Mesodermal cell (in vitro differentiated cells): ENCODE measurements around the gene MUC5B.

Source experiments
- H3K27ac ChIP-seq: 2 replicates; pipeline ENCODE4 v1.7.0; 2013; ENCODE audit warnings: mild to moderate bottlenecking, low read depth, low read length, moderate library complexity; ENCODE audit not compliant: severe bottlenecking
- H3K36me3 ChIP-seq: 2 replicates; pipeline ENCODE4 v1.7.1; 2013; ENCODE audit warnings: mild to moderate bottlenecking, low read length, moderate library complexity; ENCODE audit not compliant: control insufficient read depth, insufficient read depth
- H3K4me1 ChIP-seq: one replicate; pipeline ENCODE4 v1.7.1; 2013; ENCODE audit warnings: mild to moderate bottlenecking, low read length; ENCODE audit not compliant: insufficient read depth, control insufficient read depth, poor library complexity, severe bottlenecking
- H3K4me3 ChIP-seq: 2 replicates; pipeline ENCODE4 v1.7.0; 2013; ENCODE audit warnings: low read length, control low read depth, mild to moderate bottlenecking; ENCODE audit not compliant: insufficient read depth, poor library complexity, severe bottlenecking; ENCODE audit errors: extremely low read depth
- H3K9me3 ChIP-seq: 2 replicates; pipeline ENCODE4 v1.7.1; 2013; ENCODE audit warnings: mild to moderate bottlenecking, low read length, moderate library complexity; ENCODE audit not compliant: control insufficient read depth
- WGBS, 2 experiments: methylation state at CpG; one replicate each; pipeline ENCODE4 v1.1.5; 2013; ENCODE audit warnings: missing lambda C conversion rate in 2 of 2; ENCODE audit not compliant: insufficient coverage in 2 of 2; 5-methylcytosine and 5-hydroxymethylcytosine counted together

MUC5B gene

DNA sequence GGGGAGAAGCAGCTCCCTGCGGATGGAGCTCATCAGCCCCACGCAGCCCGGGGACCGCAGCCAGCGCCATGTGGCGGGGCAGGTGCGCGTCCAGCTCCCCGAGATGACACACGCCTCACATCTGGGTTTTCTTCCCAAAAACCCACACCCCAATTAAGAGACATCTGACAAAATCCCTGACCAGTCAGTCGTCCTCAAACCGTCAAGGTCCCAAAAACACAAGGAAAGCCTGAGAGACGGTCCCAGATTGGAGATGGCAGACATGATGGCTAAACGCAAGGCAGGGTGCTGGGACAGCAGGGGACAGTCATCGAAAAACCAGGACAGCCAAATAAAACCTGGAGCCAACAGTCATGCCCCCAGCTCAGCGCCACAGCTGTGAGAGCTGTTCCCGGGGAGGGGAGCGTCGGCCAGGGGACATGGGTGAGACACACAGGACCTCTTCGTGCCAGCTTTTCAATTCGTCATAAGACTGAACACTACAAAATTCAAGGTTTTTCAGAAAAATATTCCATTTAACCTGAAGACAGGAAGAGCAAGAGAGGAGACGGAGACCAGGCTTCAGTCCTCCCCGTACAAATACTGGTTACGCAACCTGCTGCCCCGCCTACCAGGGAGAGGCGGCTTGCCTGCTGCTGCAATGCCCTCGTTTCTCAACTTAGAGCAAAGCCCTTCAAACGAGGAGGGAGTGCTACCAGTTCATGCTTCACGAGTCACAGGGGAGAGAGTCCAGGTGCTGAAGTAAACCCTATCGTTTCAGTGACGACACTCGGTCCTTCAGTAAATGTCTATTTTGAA, 76.0 kb downstream of the MUC5B start:
- H3K9me3 ChIP-seq, result no peaks in the 10 kb centered on the region
- H3K4me3 ChIP-seq, result no peak overlapping the region
- H3K4me1 ChIP-seq, result peaks cover 8% of the 10 kb centered on the region
- 83 to 88% methylated on average over 14 to 28 of the region's 32 CpGs for WGBS, 2 experiments
- H3K36me3 ChIP-seq, result peaks cover 47% of the 10 kb centered on the region
- H3K27ac ChIP-seq, result no peak overlapping the region

DNA sequence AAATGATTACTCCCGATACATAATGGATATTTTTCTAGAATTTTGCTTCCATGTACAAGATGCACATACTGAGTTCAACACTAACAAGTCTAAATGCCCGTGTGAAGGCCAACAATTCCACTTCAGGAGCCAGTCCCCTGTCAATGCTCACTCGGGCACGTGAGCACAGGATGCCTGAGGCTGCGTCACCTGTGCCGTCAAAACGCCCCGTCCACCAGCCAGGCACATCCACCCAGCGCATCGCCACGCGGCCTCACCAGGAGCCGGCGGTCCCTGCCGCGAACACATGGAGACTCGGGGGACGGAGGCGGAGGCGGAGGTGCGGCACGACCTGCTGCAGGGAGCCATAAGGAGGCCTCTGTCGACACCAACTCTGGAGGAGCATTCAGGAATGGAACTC, 76.8 kb downstream of the MUC5B start:
- Histone ChIP-seq H3K4me1 (peaks cover 8% of the 10 kb centered on the region), H3K4me3 (no peak overlapping the region), H3K9me3 (no peaks in the 10 kb centered on the region), H3K27ac (no peak overlapping the region), H3K36me3 (peaks cover 47% of the 10 kb centered on the region)
- 88 to 91% methylated on average over 21 of the region's 23 CpGs for WGBS, 2 experiments

DNA sequence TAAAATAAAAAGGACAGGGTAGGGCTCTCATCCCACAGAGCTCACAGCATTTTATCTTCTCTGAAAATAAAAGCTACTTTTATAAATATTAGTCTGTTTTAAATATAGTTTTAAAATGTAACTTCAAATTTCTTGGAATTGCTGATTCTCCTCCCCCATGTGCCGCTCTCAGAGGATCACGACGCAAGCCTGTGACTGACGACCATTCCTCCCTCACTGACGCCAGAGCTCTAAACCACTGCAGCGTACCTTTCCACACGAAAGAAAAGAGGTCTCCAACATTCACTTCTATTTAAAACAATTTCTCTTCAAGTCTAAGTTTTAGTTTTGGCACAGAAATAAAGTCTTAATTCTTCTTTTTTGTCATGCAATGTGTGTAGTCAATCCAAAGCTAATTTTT, 77.3 kb downstream of the MUC5B start:
- 77 to 88% methylated on average over 5 to 7 of the region's 7 CpGs for WGBS, 2 experiments
- Histone ChIP-seq H3K27ac (no peak overlapping the region), H3K4me1 (peaks cover 8% of the 10 kb centered on the region), H3K4me3 (no peak overlapping the region), H3K36me3 (peaks cover 48% of the 10 kb centered on the region), H3K9me3 (no peaks in the 10 kb centered on the region)

DNA sequence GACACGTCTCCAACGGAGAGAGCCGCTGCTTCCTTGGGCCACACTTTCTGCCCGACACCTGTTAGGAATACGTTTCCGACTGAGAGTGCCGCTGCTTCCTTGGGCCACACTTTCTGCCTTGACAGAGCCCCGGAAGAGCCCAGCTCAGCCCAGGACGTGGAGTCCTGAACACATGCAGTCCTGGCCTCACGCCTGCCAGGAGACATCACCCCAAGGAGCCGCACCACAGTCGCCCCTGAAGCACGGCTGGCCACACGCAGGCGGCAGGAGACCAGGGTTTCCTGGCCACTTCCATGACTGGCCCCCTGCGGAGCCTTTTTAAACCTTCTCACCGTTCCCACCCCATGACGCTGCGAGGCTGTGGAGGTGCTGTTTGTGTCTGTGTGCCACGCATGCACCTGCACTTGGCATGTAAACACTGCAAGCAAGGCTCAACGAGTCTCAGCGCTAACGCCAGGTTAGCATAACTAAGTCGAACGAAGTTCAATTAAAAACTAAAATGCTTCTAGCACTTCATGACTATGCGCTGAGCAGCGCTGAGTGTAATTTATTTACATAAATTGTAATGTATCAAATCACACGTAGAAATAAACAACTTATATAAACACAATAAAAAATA, 77.8 kb downstream of the MUC5B start:
- Histone ChIP-seq H3K4me1 (peaks cover 8% of the 10 kb centered on the region), H3K36me3 (peaks cover 48% of the 10 kb centered on the region), H3K27ac (no peak overlapping the region), H3K4me3 (no peak overlapping the region), H3K9me3 (no peaks in the 10 kb centered on the region)
- 87 to 90% methylated on average over 19 to 23 of the region's 28 CpGs for WGBS, 2 experiments

DNA sequence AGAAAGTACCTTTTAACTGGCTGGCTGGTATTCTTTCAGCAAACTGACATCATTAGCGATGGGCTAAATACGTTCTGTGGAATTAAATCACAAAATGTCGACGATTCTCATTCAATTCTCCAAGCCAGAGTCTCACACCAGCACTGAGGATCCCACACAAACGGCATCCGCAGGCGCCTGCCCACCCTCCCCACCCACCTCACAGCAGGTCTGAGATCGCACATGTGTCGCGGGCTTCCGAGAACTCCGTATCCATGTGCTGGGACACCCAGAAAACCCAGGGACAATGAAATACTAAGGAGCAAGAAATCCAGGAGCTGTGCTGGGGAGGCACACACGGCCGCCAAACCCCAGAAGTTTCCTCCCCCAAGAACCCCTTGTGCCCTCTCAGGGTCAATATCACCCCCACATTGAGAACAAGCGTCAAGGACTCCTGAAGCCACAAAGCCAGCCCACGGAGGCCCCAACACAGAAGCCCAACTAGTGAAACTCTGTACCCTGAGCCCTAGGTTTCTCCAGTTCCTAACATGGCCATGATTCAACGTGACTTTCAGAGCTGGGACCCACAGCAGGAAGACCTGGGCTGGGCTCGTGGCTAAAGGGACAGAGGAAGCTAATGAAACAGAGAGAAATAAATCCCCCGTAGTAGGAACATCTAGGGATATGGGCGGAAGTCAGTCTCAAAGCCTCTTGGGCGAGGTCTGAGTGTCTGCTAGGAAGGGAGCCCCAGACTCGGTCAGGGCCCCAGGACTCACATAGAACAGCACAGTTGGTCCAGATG, 78.5 kb downstream of the MUC5B start:
- Histone ChIP-seq H3K9me3 (no peaks in the 10 kb centered on the region), H3K36me3 (peaks cover 46% of the 10 kb centered on the region), H3K27ac (no peak overlapping the region), H3K4me1 (peaks cover 8% of the 10 kb centered on the region), H3K4me3 (no peak overlapping the region)
- 93 to 95% methylated on average over 18 to 19 of the region's 22 CpGs for WGBS, 2 experiments

DNA sequence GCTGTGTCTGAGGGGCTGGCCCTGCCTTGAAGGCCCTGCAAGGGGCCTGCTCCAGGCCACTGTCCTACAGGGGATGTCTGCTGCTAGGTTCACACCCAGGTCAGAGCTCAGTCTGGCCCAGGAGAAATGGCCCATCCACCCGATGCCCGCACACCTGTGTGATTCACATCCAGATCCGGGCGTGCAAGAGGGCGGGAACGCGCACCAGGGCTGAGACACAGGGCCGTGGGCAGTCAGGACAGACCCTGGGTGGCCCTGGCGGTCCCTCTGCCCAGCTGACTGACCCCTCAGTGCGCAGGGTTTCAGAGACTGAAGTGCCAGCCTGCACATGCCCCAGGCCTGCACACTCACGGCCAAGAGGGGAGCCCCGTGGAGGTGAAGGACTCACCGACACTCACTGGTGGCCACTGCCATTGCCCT, 79.2 kb downstream of the MUC5B start:
- Histone ChIP-seq H3K9me3 (no peaks in the 10 kb centered on the region), H3K4me1 (peaks cover 8% of the 10 kb centered on the region), H3K27ac (no peak overlapping the region), H3K36me3 (peaks cover 50% of the 10 kb centered on the region), H3K4me3 (no peak overlapping the region)
- 86 to 89% methylated on average over 11 to 13 of the region's 13 CpGs for WGBS, 2 experiments

DNA sequence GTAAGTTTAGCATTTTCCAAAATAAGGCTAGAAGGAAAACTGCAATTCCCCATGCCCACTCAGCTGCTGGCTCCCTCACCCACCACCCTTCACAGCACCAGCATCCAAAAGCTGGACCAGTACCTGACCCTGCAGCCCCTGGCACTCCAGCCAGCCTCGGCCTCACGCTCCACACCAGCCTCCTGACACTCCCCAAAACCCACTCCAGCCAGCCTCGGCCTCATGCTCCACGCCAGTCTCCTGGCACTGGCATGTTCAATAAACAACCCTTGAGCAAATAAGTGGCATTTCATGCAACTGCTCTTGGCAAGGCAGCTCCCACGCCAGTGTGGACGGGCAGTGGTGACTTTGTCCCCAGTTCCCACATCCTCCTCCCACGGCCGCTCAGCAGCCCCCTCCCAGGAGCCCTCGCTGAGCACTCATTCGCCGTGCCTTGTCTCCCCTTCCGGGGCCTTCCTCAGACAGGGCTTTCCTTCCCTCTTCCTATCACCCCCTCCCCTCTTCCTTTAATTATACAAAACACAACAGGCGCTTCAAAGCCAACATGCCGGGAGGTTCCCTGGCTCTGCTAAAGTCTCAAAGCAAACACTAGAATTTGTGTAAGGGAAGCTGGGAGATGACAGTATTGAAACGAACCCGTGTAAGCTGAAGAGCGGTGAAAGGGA, 79.7 kb downstream of the MUC5B start:
- no peaks in the 10 kb centered on the region for H3K9me3 ChIP-seq
- H3K4me3 ChIP-seq, result no peak overlapping the region
- H3K4me1 ChIP-seq, result peaks cover 8% of the 10 kb centered on the region
- peaks cover 50% of the 10 kb centered on the region for H3K36me3 ChIP-seq
- 72 to 78% methylated on average over 15 of the region's 17 CpGs for WGBS, 2 experiments
- H3K27ac ChIP-seq, result peak overlapping the region; percentile 41

DNA sequence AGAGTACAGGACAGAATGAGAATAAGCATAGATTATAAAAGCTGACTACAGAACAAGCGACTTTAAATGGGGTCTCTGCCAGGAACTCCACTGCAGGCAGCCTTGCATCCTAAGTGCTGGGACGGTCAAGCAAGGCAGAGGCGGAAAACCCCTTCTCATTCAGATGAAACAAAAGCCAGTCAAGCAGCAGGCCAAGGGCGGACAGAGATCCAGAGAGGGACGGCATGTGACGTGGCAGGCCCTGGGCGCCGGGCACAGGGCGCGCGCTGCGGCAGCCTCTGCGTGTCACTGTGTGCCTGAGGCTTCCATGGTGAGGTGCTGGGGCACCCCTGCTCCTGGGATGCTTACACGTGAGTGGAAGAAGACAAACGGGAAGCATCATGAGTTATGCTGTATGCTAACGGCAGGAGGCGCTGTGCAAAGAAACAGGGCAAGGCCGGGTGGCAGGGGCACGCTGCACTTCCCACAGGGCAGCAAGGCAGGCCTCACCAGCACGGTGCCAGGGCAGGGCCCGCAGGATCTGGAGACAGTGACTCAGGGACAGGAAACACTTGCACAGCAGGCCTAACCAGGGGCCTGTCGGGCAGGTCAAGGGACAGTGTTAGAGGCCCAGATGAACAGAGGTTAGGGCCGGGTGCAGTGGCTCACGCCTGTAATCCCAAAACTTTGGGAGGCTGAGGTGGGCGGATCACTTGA, 80.4 kb downstream of the MUC5B start:
- Histone ChIP-seq H3K4me1 (peaks cover 9% of the 10 kb centered on the region), H3K27ac (peak overlapping the region; percentile 41), H3K9me3 (no peaks in the 10 kb centered on the region), H3K36me3 (peaks cover 47% of the 10 kb centered on the region), H3K4me3 (no peak overlapping the region)
- 84 to 89% methylated on average over 21 to 24 of the region's 25 CpGs for WGBS, 2 experiments

DNA sequence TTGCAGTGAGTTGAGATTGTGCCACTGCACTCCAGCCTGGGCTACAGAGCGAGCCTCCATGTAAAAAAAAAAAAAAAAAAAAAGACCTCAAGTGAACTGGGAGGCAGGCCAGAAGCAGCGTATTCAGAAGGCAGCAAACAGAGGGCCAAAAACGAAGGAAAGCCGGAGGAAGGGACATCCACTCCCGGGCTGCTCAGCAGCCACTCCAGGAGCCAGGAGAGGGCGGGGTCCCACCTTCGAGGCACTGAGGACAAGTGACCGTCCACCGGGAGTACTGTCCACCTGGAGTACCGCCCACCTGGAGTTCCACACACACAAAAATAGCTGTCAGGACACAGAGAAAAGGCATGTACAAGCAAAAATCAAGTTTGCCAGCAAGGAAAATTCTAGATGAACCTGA, 81.1 kb downstream of the MUC5B start:
- Histone ChIP-seq H3K9me3 (no peaks in the 10 kb centered on the region), H3K4me1 (peaks cover 14% of the 10 kb centered on the region), H3K27ac (no peak overlapping the region), H3K36me3 (peaks cover 46% of the 10 kb centered on the region), H3K4me3 (no peak overlapping the region)
- 81 to 99% methylated on average over 10 of the region's 10 CpGs for WGBS, 2 experiments

DNA sequence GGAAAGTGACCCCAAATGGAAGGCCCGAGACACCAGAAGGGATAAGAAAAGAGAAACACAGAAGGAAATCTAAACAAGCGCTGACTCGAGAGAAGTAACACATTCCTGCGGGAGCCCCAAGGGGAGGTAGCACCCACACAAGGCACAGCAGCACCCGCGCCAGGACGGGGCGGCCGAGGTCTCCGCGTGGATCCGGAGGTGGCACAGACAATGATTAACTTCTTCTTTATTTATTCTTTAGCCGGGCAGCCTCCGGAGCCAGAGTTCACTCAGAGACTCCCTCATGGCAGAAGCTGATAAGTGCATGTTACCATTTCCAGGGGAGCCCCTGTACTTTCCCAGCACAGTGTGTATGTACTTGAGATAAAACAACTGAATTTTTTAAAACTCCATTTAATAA, 81.5 kb downstream of the MUC5B start:
- Histone ChIP-seq H3K36me3 (peaks cover 46% of the 10 kb centered on the region), H3K4me3 (no peak overlapping the region), H3K4me1 (peaks cover 14% of the 10 kb centered on the region), H3K27ac (no peak overlapping the region), H3K9me3 (no peaks in the 10 kb centered on the region)
- WGBS, 2 experiments, result 96 to 98% methylated on average over 12 to 13 of the region's 14 CpGs
